Neural progenitor cell (in vitro differentiated cells): ENCODE measurements around the gene CBLC.

Experiments used
- CTCF ChIP-seq: fragments of 200-600 bp; sonication (generic); IDR thresholded peaks from 2 replicates; pipeline ENCODE4 v1.5.1; 2017; ENCODE audit warnings: antibody characterized with exemption, mild to moderate bottlenecking
- EZH2 ChIP-seq: fragments of 200-600 bp; sonication (generic); IDR thresholded peaks from 2 replicates; pipeline ENCODE4 v1.6.1; 2017; ENCODE audit warnings: antibody characterized with exemption, mild to moderate bottlenecking, moderate library complexity

- TF ChIP-seq EZH2 (no peak), CTCF (no peak)
These were observed 47.1 kb downstream of the CBLC start for GRCh38 chr19:44824761-44825160.
